Mammary epithelial cell (primary cell): ENCODE results near the gene GPC5.

Experiments used
- CTCF ChIP-seq, 2 donors: IDR thresholded peaks in 1 of 2; conservative IDR thresholded peaks in 1 of 2; 2 replicates each; pipeline ENCODE4 v1.5.1; 2011 to 2012; ENCODE audit warnings: inconsistent platforms in 2 of 2, low read length in 2 of 2, mild to moderate bottlenecking in 2 of 2, control low read depth in 1 of 2, low read depth in 1 of 2; ENCODE audit not compliant: insufficient read depth in 1 of 2; ENCODE audit errors: extremely low read depth in 1 of 2
- EZH2 ChIP-seq: IDR thresholded peaks from 2 replicates; pipeline ENCODE4 v1.6.1; 2012; ENCODE audit warnings: low read length, inconsistent platforms, borderline replicate concordance

- peak in 1 of 2 donors; percentile 6 for TF ChIP-seq CTCF (conservative IDR thresholded peaks at IDR 0.05 in 1 of 2, IDR thresholded peaks at IDR 0.05 in 1 of 2; ENCODE audit: extremely low read depth in 1 of 2, insufficient read depth in 1 of 2, low read depth in 1 of 2, low read length in 2 of 2)
- TF ChIP-seq EZH2 = no peak
These were observed 407.2 kb downstream of the GPC5 start for GRCh38 chr13:91805605-91806004.
